Kidney capillary endothelial cell (primary cell): ENCODE data around the gene PPP1R14B.

Source experiments
- DNase-seq: peaks from one replicate; pipeline ENCODE4 v3.0.0-alpha.2; 2018; ENCODE audit warnings: low spot score

Gene PPP1R14B

GRCh38 chr11:64209563-64209843, 37.2 kb downstream of the PPP1R14B start:
- DNase-seq, result no peak

- DNase-seq, result no peak
These were observed 37.8 kb downstream of the PPP1R14B start for GRCh38 chr11:64208796-64209562.

- no peak for DNase-seq
These were observed 38.5 kb downstream of the PPP1R14B start for GRCh38 chr11:64208086-64208795.

DNA sequence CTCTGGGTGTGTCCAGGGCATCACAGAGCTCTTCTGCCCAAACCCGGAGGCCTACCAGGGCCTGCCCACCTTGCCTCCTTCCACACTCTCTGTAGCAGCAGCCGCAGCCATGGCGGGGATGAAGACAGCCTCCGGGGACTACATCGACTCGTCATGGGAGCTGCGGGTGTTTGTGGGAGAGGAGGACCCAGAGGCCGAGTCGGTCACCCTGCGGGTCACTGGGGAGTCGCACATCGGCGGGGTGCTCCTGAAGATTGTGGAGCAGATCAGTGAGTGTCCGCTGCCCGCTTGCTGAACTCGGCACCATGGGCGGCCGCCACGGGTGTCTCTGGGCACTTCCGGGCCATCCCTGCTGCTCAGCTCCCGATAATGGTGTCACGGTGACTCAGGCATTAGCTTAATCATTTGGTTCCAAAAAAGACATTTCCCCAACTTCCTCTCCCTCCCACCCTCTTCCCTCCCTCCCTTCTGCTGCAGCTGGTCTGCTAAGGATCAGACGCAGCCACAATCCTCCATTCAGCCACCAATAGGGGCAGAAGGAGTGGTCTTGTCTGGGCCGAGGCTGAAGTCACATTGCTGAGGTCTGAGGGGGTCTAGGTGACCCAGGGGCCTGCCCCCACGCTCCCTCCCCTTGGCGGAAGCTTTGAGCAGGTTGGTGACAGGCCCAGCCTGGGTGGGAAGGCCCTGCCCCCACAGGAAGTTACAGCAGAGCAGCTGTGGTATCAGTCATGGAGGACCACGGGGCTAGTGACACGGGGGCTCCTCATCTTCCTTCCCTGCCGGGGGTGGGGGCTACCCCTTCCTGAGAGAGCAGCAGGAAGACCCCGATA, 39.3 kb downstream of the PPP1R14B start:
- peak; percentile 93 for DNase-seq

- DNase-seq, result no peak
These were observed 40.1 kb downstream of the PPP1R14B start, which contains the start of gene FERMT3 for GRCh38 chr11:64206457-64207255. FERMT3 (plus strand) TSS chr11:64206721; CDS start chr11:64207365, 644 bp downstream.

DNA sequence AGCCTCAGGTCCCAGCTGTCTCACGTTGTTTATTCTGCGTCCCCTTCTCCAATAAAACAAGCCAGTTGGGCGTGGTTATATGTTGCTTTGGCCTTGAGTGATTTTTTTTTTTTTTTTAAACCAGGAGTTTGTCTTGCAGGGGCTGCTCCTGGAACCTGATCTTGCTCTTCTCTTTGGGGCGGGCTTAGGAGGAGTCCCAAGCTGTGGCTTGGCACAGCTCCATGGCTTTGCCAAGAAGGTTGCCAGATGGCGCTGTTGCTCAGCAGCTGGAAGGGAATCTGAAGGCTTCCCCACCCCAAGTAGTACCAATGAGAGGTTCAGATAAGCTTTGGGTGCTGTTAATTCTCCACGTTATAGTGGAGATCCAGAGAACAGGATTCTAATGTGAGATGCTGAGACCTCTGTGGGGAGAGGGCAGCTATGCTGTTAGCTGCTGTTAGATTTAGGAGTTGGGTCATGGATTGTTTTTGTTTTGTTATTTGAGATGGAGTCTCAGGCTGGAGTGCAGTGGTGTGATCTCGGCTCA, 42.2 kb downstream of the PPP1R14B start:
- DNase-seq, result peak; percentile 86

- DNase-seq, result no peak
These were observed 42.7 kb downstream of the PPP1R14B start for GRCh38 chr11:64204080-64204440.

DNA sequence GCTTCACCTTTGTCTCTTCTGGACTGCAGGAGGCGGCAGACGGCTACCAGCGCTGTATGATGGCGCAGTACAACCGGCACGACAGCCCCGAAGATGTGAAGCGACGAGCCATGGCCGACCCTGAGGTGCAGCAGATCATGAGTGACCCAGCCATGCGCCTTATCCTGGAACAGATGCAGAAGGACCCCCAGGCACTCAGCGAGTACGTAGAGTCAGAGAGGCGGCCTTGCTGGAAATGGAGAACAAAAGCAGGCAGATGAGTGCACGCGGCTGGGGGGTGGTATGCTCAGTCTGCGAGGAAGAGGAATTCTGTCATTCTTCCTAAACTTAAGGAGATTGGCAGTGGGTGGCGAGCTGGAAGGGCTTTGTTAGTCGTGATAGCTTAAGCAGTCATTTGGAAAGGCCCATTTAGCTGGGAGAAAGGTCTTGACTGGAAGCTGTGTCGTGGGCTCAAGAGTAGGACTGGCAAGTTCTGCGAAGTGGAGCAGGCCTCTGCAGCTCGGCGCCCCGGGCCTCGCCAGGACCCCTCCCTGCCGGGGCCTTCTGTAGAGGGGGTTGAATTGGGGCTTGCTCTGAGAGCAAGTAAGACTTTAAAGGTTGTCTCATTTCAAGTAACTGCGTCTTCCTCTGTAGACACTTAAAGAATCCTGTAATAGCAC, 43.2 kb downstream of the PPP1R14B start:
- no peak for DNase-seq

DNA sequence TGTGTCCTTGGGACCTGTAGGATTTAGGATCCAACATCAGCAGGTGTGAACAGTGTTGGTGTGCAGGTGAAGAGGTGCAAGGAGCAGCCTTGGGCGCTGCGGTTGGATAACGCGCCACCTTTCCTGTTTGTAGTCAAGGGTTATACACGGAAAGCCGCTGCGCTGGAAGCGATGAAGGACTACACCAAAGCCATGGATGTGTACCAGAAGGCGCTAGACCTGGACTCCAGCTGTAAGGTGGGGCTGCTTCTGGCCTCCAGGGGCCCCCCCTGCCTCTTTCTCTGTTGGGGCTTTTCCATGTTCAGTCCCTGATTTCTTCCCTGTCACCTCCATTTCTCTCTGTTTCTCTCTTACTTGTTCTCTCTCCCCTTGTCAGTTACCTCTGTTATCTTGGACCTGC, 43.8 kb downstream of the PPP1R14B start:
- no peak for DNase-seq

- no peak for DNase-seq
These were observed 45.2 kb downstream of the PPP1R14B start for GRCh38 chr11:64201543-64201942.

- DNase-seq, result no peak
These were observed 48.2 kb downstream of the PPP1R14B start for GRCh38 chr11:64198511-64198910.

GRCh38 chr11:64196626-64197025, 50.1 kb downstream of the PPP1R14B start:
- DNase-seq, result no peak
